Left forelimb (tissue), 1 donor: ENCODE results near the gene POC5.

Source experiments
- DNase-seq: peaks from one replicate; pipeline ENCODE4 v3.0.0-alpha.2; 2018; ENCODE audit warnings: low spot score

Gene POC5

DNA sequence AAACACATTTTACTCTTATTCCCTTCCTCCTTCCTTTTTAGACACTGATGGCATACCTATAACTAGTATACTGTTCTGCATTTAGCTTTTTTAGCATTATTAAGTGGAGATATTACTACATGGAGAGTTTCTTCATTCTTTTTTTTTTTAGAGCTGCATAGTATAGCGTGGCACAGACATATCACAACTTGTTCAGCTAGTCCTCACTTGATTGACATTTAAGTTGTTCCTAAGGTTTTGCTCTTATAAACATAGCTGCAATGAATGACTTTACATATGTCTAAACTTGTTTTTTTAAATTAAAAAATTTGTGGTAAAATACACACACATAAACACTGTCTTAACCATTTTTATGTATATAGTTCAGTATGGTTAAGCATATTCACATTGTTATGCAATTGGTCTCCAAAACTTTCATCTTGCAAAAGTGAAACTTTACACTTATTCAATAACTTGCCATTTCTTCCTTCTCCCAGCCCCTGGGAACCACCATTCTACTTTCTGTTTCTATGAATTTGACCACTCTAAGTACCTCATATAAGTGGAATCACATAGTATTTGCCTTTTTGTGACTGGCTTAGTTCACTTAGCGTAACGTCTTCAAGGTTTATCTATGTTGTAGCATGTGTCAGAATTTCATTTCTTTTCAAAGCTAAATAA lies 57.3 kb downstream of the POC5 start:
- DNase-seq = no peak

DNA sequence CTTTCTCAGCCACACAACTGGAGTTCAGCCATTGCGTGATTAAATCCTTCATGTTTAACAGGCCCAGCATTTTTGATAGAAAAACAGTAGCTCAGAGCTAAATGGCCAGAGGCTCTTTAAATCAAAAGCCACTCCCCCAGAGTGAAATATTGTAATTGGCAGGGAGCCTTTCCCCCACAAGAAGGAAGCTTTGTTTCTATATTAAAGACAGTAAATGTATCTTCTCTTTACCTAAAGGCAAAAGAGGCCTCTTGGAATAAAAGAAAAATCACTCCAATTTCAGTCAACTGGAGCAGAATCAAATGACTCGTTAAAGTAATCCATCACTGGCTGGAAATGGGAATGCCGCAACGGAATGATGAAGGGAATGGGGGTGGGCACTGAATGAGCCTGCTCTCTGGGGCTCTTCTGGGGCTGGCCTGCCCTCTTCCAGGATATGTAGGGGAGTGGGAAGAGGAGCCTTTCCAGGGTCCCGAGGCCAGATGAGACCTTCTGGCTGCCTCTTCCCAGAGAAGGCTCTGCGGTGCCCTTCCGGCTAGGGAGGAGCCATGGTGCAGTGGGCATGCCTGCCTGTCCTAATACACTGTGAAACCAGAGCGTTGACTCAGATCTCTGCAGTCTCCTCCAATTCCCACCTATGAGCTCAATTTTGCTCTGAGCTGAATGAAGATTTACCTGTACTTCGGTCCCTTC lies 60.8 kb downstream of the POC5 start:
- no peak for DNase-seq

DNA sequence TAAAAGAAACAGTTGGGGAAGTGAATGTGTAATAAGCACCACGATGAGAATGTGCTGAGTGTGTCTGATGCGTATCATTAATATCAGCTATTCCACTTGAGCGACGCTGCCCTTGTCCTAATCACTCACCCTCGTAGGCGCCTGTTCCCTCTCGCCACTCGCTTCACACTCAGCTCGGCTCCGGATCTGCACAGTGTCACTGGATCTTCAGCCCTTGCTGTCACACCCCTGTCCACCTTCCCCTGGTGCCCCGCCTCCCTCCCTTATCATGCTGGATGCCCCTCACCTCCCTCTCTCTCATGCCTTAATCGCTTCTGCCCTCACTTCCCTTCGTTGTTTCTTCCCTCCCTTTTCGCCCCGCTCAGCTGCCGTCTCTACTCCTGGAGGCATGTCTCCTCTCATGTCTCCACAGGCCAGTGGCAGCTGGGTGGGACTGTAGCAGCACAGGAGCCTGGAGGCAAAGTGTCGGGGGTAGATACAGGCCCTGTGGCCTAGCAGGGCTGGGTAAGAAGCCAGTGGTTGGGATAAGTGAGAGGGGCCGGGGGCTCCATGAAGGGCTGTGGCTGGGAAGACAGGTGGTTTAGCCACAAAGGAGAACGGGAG lies 62.4 kb downstream of the POC5 start:
- no peak for DNase-seq

DNA sequence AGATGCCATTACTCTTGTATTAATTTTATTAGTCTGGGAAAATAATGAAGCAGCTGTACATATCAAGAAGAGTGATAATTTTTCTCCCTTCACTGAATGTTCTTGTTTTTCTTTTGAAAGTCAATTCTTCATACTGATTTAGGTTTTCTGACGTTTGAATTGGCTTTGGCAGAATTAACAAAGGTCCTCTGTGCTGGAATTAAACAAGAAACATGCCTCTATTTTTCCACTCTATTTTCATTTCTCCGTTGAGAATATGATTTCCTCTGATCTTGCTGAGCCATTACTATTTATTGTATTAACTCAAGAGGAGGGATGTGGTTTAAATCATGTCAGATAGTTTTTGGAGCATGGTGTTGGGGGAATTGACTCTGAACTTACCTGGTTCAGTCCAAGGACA lies 63.7 kb downstream of the POC5 start:
- no peak for DNase-seq

DNA sequence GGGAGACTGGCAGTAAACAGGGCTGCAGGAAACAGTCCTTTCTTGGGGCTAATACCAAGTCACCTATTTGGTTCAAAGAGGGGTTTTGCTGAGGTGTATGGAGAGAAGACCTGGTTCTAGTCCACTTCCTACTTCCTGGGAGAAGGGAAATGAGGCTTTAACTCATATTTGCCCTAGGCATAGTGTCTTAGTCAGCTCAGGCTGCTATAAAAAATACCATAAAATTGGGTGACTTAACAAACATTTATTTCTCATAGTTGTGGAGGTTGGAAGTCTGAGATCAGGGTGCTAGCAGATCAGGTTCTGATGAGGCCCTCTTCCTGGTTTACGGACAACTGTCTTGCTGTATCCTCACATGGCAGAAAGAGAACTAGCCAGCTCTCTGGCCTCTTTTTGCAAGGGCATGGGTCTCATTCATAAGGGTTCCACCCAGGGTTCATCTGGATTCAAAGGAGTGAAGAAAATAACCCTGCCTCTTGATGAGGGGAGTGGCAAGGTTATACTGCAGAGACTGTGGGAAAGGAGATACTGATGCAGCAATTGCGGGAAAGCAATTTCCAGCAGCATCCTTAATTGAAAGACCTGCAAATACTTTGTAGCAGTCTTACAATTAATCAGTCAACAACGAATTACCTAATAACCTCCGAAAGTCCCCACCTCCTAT lies 65.5 kb downstream of the POC5 start:
- no peak for DNase-seq

DNA sequence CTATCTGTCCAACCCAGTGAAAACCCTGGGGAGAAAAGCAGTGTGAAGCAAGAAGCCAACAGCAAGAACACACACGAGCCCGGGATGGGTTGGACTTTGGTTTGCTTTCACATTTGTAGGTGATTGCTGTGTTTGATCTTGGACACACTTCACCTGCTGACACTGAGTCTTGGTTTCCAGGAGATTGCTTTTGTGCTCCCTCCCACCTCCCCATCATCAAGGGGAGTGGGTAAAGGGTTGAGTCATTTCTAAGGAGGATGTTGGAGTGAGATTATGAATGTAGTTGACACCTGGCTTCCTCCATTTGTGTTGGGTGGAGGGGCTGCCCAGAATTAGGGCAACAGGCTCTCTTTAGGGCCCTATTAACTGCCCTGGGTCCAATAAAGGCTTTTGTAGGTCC lies 68.5 kb downstream of the POC5 start:
- DNase-seq = no peak

DNA sequence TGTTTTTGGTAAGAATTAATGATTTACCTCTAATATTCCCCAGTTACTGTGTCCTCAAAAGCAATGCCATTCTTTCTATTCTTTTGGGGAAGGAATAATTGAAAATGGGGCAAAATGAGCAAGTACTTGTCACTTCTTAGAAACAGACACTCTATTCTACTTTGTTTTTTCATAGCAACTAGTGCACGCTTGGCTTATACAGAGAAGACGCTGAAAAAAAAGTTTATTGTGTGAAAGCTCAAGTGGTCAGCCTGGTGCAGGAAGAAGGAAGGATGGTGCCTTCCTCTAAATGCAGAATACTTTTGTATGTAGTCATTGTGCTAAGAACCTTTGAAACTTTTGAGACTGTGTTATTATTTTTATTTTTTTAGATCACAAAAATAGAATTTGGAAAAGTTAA lies 76.4 kb downstream of the POC5 start:
- no peak for DNase-seq

DNA sequence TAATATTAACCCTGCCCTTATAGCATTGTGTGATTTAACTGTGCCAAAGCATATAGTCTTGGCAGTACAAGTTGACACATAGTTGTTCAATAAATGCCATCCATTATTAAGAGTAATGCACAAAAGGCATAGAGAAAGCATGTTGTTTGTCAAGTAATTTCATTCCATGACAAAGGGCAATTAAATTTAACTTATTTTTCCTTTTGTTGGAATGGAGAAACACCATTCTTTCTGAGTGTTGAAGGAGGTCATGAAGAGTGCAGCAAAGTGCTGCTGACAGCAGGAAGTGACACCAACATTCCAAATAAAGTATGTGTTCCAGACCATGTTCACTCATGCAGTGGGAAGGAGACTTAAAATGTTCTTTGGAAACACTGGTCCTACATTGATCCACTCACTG lies 76.8 kb downstream of the POC5 start:
- DNase-seq = no peak

DNA sequence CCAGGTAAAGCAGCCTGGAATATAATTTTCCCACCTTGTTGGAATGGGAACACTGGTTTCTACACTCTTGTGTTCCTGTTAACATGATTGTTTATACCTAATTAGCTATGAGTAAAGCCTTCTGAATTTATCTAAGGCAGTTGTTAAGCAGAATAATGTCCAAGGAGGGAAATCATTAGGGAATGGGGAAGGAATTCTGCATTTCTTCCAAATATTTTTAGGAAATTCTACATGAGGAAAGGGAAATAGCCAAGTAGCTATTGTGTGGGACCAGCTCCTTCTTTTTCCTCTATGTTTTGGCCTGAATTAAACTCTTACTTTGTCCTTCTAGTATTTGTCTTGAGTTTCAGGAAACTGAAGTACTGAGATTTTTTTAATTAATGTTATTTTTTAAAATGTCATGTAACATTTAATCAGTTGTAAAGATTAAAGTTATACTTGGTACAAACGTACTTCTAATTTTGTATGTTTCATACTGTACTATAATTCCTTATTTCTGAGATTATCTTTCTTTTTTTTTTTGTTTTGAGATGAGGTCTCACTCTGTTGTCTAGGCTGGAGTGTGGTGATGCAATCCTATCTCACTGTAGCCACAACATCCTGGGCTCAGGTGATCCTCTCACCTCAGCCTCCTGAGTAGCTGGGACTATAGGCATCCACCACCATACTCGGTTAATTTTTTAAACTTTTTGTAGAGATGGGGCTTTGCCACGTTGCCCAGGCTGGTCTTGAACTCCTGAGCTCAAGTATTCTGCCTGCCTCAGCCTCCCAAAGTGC lies 77.5 kb downstream of the POC5 start:
- no peak for DNase-seq

DNA sequence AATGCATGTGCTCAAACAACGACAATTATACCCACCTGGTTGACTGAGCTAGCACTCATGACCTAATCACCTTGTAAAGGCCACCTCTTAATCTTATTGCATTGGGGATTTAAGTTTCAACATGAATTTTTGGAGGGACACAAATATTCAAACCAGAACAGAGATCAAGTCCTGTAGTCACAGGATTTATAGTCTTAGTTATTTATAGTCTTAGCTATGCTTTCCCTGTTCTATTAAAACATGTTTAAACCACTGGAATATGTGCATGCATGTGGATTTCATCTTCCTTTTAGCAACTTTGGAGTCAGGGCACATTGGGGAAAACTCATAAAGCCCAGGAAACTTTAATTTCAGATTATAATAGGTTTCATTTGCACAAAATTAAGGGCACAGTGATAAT lies 79.3 kb downstream of the POC5 start:
- no peak for DNase-seq

DNA sequence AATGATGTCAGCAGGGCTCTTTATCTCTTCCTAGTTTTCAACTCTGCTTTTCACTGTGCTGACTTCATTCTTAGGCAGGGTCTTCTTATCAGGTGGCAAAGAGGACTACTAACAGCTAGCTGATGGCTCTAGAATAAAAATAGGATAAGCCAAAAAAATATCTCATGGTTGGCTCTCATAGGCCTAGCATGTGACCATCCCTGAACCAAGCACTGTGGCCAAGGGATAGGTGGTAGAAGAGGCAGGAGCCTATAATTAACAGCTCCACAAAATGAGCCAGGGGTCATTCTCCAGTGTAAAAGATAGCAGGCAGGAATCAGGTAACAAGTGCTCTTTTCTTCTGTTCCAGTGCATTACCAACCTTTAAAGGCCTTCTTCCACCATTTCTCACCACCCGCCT lies 84.9 kb downstream of the POC5 start:
- DNase-seq = no peak

DNA sequence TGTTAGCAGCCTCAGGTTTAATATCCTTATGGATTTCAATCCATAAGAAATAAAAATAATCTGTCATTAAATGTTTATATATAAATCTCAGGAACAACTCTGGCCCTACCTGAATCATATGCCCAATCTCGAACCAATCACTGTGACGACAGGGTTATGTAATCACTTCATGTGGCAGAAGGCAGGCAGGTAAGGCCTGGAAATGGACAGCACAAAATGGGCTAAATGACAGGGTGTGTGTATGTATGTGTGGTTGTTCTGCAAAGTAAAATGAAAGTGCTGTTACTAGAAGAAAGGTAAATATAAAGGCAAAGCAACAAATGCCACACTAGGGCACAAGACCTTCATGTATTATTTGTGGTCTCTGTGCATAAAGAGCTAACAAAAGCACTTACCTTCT lies 86.4 kb downstream of the POC5 start:
- DNase-seq = no peak

DNA sequence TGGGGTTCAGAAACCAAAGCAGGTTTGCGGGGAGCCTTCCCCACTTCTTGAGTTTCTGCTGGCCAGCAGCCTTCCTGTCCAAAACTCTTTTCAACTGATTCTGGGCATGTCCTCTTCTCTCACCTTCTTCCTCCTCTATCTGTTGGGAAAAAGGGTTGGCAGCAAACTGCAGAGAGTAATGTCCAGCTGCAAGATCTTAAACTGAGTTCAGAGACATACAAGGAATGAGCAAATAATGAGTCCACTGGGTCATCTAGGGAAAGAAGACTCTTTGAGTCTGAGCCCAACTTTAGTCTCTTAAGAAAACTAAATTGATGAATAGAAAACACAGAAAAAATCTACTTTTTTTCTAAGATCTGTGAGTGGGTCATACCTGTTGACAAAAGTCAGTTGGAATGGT lies 89.4 kb downstream of the POC5 start:
- no peak for DNase-seq

DNA sequence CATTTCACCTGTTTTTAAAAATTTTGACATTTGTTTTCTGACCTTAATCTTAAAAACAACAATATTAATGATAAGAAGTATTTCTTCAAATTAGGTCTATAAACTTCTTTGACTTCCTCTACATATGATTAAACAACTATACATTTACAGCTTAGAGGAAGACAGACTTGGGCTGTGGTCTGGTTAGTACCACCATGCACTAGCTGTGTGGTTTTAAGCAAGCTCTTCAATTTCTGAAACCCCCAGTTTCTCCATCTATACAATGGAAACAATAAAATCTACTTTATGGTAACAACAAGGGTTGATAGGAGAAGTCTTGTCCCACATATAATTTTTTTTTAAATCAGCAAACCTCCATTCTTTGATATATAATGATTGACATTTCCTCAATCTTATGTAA lies 90.3 kb downstream of the POC5 start:
- DNase-seq = no peak
